Activated CD8-positive, alpha-beta memory T cell treated with anti-CD3 and anti-CD28 coated beads for 24 hours (primary cell): ENCODE measurements around the gene ODF2.
A peak's percentile ranks its signal among the peaks of the same experiment; 100 is the strongest.
"Not testable (repeated sequence)": the region's sequence is repeated elsewhere in the genome, so short reads cannot be mapped to it uniquely, and the experiment has no call there.

Experiments used
- DNase-seq: peaks from one replicate; pipeline ENCODE4 v3.0.0-alpha.2; 2020

ODF2 gene

GRCh38 chr9:128485414-128485855 lies 29.6 kb downstream of the ODF2 start:
- no peak for DNase-seq

- DNase-seq: no peak
Measured at GRCh38 chr9:128486201-128486600, 30.4 kb downstream of the ODF2 start.

- DNase-seq: no peak
Measured at GRCh38 chr9:128493424-128493823, 37.6 kb downstream of the ODF2 start.

- DNase-seq: no peak
Measured at GRCh38 chr9:128494108-128494745, 38.4 kb downstream of the ODF2 start.

- DNase-seq: no peak
Measured at GRCh38 chr9:128494746-128495129, 38.9 kb downstream of the ODF2 start.

GRCh38 chr9:128495296-128495695 lies 39.5 kb downstream of the ODF2 start:
- no peak for DNase-seq

GRCh38 chr9:128495804-128496417 lies 40.1 kb downstream of the ODF2 start:
- no peak for DNase-seq

- DNase-seq: no peak
Measured at GRCh38 chr9:128497824-128498610, 42.2 kb downstream of the ODF2 start.

GRCh38 chr9:128498911-128499310 lies 43.1 kb downstream of the ODF2 start:
- no peak for DNase-seq

- DNase-seq: no peak
Measured at GRCh38 chr9:128499920-128500319, 44.1 kb downstream of the ODF2 start.

- DNase-seq: not testable (repeated sequence)
Measured at GRCh38 chr9:128503415-128503825, 47.6 kb downstream of the ODF2 start.

- DNase-seq: peak; percentile 61
Measured at GRCh38 chr9:128503870-128504269, 48.1 kb downstream of the ODF2 start.

GRCh38 chr9:128504485-128505413 lies 48.9 kb downstream of the ODF2 start, which contains the start of gene GLE1:
TSS of gene GLE1 (plus strand) at chr9:128504719. CDS start at chr9:128504806, 87 bp downstream.
- DNase-seq: peak; percentile 99

- DNase-seq: no peak
Measured at GRCh38 chr9:128505414-128505765, 49.6 kb downstream of the ODF2 start.

- DNase-seq: not testable (repeated sequence)
Measured at GRCh38 chr9:128505906-128506305, 50.1 kb downstream of the ODF2 start.

- no peak for DNase-seq
Measured at GRCh38 chr9:128512820-128513219, 57.0 kb downstream of the ODF2 start.

- no peak for DNase-seq
Measured at GRCh38 chr9:128521956-128522355, 66.2 kb downstream of the ODF2 start.

GRCh38 chr9:128523199-128523925 lies 67.6 kb downstream of the ODF2 start:
- no peak for DNase-seq

- DNase-seq: no peak
Measured at GRCh38 chr9:128526720-128527119, 70.9 kb downstream of the ODF2 start.

GRCh38 chr9:128528445-128529160 lies 72.8 kb downstream of the ODF2 start:
- no peak for DNase-seq

- DNase-seq: no peak
Measured at GRCh38 chr9:128529191-128529590, 73.4 kb downstream of the ODF2 start.
